ENCODE results near the gene SFT2D2. TPM values are rescaled to one million over a fixed set of nuclear protein-coding genes. Genes with fewer than 3 reads are reported as not detected.
A peak's percentile ranks its signal among the peaks of the same experiment; 100 is the strongest.

Gene SFT2D2
- polyA plus RNA-seq, 1 of the 3 experiments (the other 2 are of a cell fraction), result 9.3 TPM

- ChIA-PET CTCF (no interaction called here), POLR2A (no interaction called here)
- Histone ChIP-seq H3F3A (replicated peaks; ENCODE audit: insufficient read depth) (peaks cover 6% of the 10 kb centered on the region), H4K20me1 (ENCODE audit: insufficient read depth) (no peaks in the 10 kb centered on the region), H3K27ac (ENCODE audit: low read depth in 2 of 2, low read length in 1 of 2) (no peak overlapping the region), H3K79me2 (ENCODE audit: insufficient read depth) (no peaks in the 10 kb centered on the region), H3K9ac (no peak overlapping the region), H3K4me1 (ENCODE audit: control insufficient read depth in 1 of 2, insufficient read depth in 2 of 2, low read depth in 1 of 2, low read length in 1 of 2) (peaks cover 0 to 10% of the 10 kb centered on the region in 2 experiments; a peak in 1 of 4 replicates), H3K4me3 (ENCODE audit: low read depth in 2 of 2, low read length in 1 of 2) (no peak overlapping the region), H3K36me3 (replicated peaks in 1 of 2; ENCODE audit: control insufficient read depth in 1 of 2, insufficient read depth in 2 of 2, low read length in 1 of 2) (peaks cover 0 to 4% of the 10 kb centered on the region in 2 experiments), H2AFZ (ENCODE audit: low read depth) (no peak overlapping the region), H3K27me3 (ENCODE audit: insufficient read depth) (no peaks in the 10 kb centered on the region), H3K4me2 (no peak overlapping the region), H3K9me2 (no peaks in the 10 kb centered on the region), H3K9me3 (no peaks in the 10 kb centered on the region)
- WGBS (ENCODE audit: low lambda C conversion rate), result 62% methylated on average over 3 of the region's 3 CpGs
- peak; percentile 37; the same call in 1 of the 2 replicates for TF ChIP-seq PBX3 (IDR thresholded peaks at IDR 0.05)
- no peak for TF ChIP-seq MAX (IDR thresholded peaks at IDR 0.05; ENCODE audit: low read depth)
- DNase-seq, result no peak
Measured at GRCh38 chr1:168288311-168289052, 62.7 kb downstream of the SFT2D2 start.

GRCh38 chr1:168291222-168291837, 65.5 kb downstream of the SFT2D2 start:
- CTCF ChIA-PET, result interaction anchor here (1.0 kb wide), 2 partner anchors 11 to 57 kb away, joined by 3 to 4 read pairs; partner anchors contain the start of gene TBX19

More at GRCh38 chr1:168291222-168291837, 65.5 kb downstream of the SFT2D2 start:
- POLR2A ChIA-PET, result no interaction called here
- Histone ChIP-seq H3K4me3 (ENCODE audit: low read depth in 2 of 2, low read length in 1 of 2) (no peak overlapping the region), H2AFZ (ENCODE audit: low read depth) (no peak overlapping the region), H3K79me2 (ENCODE audit: insufficient read depth) (no peaks in the 10 kb centered on the region), H4K20me1 (ENCODE audit: insufficient read depth) (no peaks in the 10 kb centered on the region), H3K36me3 (replicated peaks in 1 of 2; ENCODE audit: control insufficient read depth in 1 of 2, insufficient read depth in 2 of 2, low read length in 1 of 2) (peaks cover 0 to 4% of the 10 kb centered on the region in 2 experiments), H3K9me3 (no peaks in the 10 kb centered on the region), H3K4me1 (ENCODE audit: control insufficient read depth in 1 of 2, insufficient read depth in 2 of 2, low read depth in 1 of 2, low read length in 1 of 2) (peaks cover 0 to 10% of the 10 kb centered on the region in 2 experiments; a peak in 1 of 4 replicates), H3K4me2 (no peak overlapping the region), H3K27me3 (ENCODE audit: insufficient read depth) (no peaks in the 10 kb centered on the region), H3K9me2 (no peaks in the 10 kb centered on the region), H3K27ac (ENCODE audit: low read depth in 2 of 2, low read length in 1 of 2) (no peak overlapping the region), H3F3A (replicated peaks; ENCODE audit: insufficient read depth) (peaks cover 6% of the 10 kb centered on the region), H3K9ac (no peak overlapping the region)
- no peak for TF ChIP-seq FOSL2 (IDR thresholded peaks at IDR 0.05; ENCODE audit: borderline replicate concordance, low read depth)
- no peak for TF ChIP-seq SIN3A (IDR thresholded peaks at IDR 0.05; ENCODE audit: borderline replicate concordance, low read depth, low read length)
- TF ChIP-seq NRF1 (IDR thresholded peaks at IDR 0.05; ENCODE audit: low read depth, low read length), result no peak
- TF ChIP-seq USF1 (IDR thresholded peaks at IDR 0.05; ENCODE audit: borderline replicate concordance, low read depth), result no peak
- TF ChIP-seq ELF1 (IDR thresholded peaks at IDR 0.05), result no peak
- no peak for TF ChIP-seq RAD21 (IDR thresholded peaks at IDR 0.05; ENCODE audit: low read length)
- no peak for TF ChIP-seq CTCF (IDR thresholded peaks at IDR 0.05)
- no peak for TF ChIP-seq FOXM1 (IDR thresholded peaks at IDR 0.05; ENCODE audit: low read depth)
- no peak for TF ChIP-seq RFX5 (IDR thresholded peaks at IDR 0.05; ENCODE audit: low read length)
- no peak for TF ChIP-seq MEF2A (IDR thresholded peaks at IDR 0.05; ENCODE audit: borderline replicate concordance, low read depth)
- TF ChIP-seq REST (IDR thresholded peaks at IDR 0.05; ENCODE audit: low read depth, low read length), result no peak
- no peak for TF ChIP-seq GATA2 (CRISPR knock-in tag; IDR thresholded peaks at IDR 0.05)
- no peak for TF ChIP-seq GABPA (IDR thresholded peaks at IDR 0.05; ENCODE audit: low read depth)
- no peak for TF ChIP-seq TEAD4 (IDR thresholded peaks at IDR 0.05; ENCODE audit: borderline replicate concordance, insufficient read depth)
- no peak for TF ChIP-seq NFIC (IDR thresholded peaks at IDR 0.05; ENCODE audit: borderline replicate concordance)
- WGBS (ENCODE audit: low lambda C conversion rate), result 93% methylated on average over 15 of the region's 15 CpGs
- DNase-seq, result no peak
